HepG2 (cell line): Measurements from ENCODE around the gene ERF. TPM values are rescaled to one million over a fixed set of nuclear protein-coding genes. Genes with fewer than 3 reads are reported as not detected.

Source experiments
- ARNTL ChIP-seq: sonication (generic); formaldehyde crosslinking; IDR thresholded peaks from 2 replicates; pipeline ENCODE4 v1.4.0; 2020; ENCODE audit warnings: mild to moderate bottlenecking, missing genetic modification reagents
- GATA4 ChIP-seq: sonication (generic); IDR thresholded peaks from 2 replicates; pipeline ENCODE4 v1.6.1; 2016; ENCODE audit warnings: antibody characterized with exemption, low read depth, borderline replicate concordance
- GRHL1 ChIP-seq: sonication (generic); formaldehyde crosslinking; conservative IDR thresholded peaks from 2 replicates; pipeline ENCODE4 v1.8.0; 2022; ENCODE audit warnings: missing genetic modification reagents
- HIC2 ChIP-seq: sonication (generic); formaldehyde crosslinking; IDR thresholded peaks from 2 replicates; pipeline ENCODE4 v1.9.0; 2022; ENCODE audit warnings: low read depth, missing genetic modification reagents
- HNRNPH1 ChIP-seq: fragments of 200-400 bp; formaldehyde crosslinking; optimal IDR thresholded peaks from 2 replicates; pipeline ENCODE3; 2017; ENCODE audit warnings: mild to moderate bottlenecking, low read depth, low read length
- NFYB ChIP-seq: sonication (generic); formaldehyde crosslinking; IDR thresholded peaks from 2 replicates; pipeline ENCODE4 v1.4.0; 2020; ENCODE audit warnings: missing genetic modification reagents
- STAT6 ChIP-seq: sonication (generic); formaldehyde crosslinking; IDR thresholded peaks from 2 replicates; pipeline ENCODE4 v1.4.0; 2020; ENCODE audit warnings: missing genetic modification reagents, mild to moderate bottlenecking, borderline replicate concordance
- TFDP2 ChIP-seq: sonication (generic); formaldehyde crosslinking; IDR thresholded peaks from 2 replicates; pipeline ENCODE4 v1.4.0; 2020; ENCODE audit warnings: missing genetic modification reagents
- ZBED4 ChIP-seq: sonication (generic); formaldehyde crosslinking; IDR thresholded peaks from 2 replicates; pipeline ENCODE4 v1.4.0; 2020; ENCODE audit warnings: missing genetic modification reagents, borderline replicate concordance
- ZNF451 ChIP-seq: sonication (generic); formaldehyde crosslinking; IDR thresholded peaks from 2 replicates; pipeline ENCODE4 v1.5.0; 2020; ENCODE audit warnings: mild to moderate bottlenecking, missing genetic modification reagents
- ZNF576 ChIP-seq: sonication (generic); formaldehyde crosslinking; IDR thresholded peaks from 2 replicates; pipeline ENCODE4 v1.4.0; 2020; ENCODE audit warnings: mild to moderate bottlenecking, missing genetic modification reagents
- ZNF704 ChIP-seq: sonication (generic); formaldehyde crosslinking; IDR thresholded peaks from 2 replicates; pipeline ENCODE4 v1.8.1; 2023; ENCODE audit warnings: mild to moderate bottlenecking, inconsistent platforms, moderate library complexity, missing genetic modification reagents, borderline replicate concordance
- ZNF777 ChIP-seq: sonication (generic); formaldehyde crosslinking; IDR thresholded peaks from 2 replicates; pipeline ENCODE4 v1.4.0; 2020; ENCODE audit warnings: missing genetic modification reagents
- ZSCAN22 ChIP-seq: sonication (generic); formaldehyde crosslinking; IDR thresholded peaks from 2 replicates; pipeline ENCODE4 v1.4.0; 2020; ENCODE audit warnings: mild to moderate bottlenecking, missing genetic modification reagents
- polyA plus RNA-seq, 8 experiments: library from polyadenylated mRNA; depleted of rRNA in 3 of 8; stranded (reverse) in 7 of 8; unstranded in 1 of 8; fragments of >200 nt; fragmentation: Illumina TruSeq in 4 of 8; extraction: Trizol in 4 of 8; gene quantifications; 2 replicates each; pipeline versions ENCODE4 v1.2.1 to v1.2.3, GENCODE V29; 2011 to 2016; ENCODE audit warnings: low read depth in 4 of 8, missing spikeins in 1 of 8, mixed read lengths in 1 of 8; ENCODE audit not compliant: insufficient read depth in 1 of 8
- total RNA-seq, 5 experiments: library from RNA; depleted of rRNA; stranded (reverse); fragments of >200 nt; fragmentation: Illumina TruSeq; extraction: Trizol; gene quantifications; 2 replicates each; pipeline ENCODE4 v1.2.3, GENCODE V29; 2016; ENCODE audit warnings: low read depth in 1 of 5

The ERF gene
- total and polyA plus RNA-seq, 2 of the 13 experiments (the other 11 are each of a cell fraction or from before 2014, with no cell fraction given) = 67.1 to 69.9 TPM

GRCh38 chr19:42216653-42217519 is 38.0 kb downstream of the ERF start (continued):
- TF ChIP-seq STAT6 (no peak), ZNF576 (CRISPR knock-in tag) (no peak), ZBED4 (CRISPR knock-in tag) (no peak), HIC2 (CRISPR knock-in tag) (no peak), NFYB (CRISPR knock-in tag) (no peak), ZNF451 (CRISPR knock-in tag) (no peak), ARNTL (CRISPR knock-in tag) (no peak), GATA4 (no peak), ZSCAN22 (CRISPR knock-in tag) (no peak), ZNF777 (CRISPR knock-in tag) (0 out of 2 replicates have a peak, but pooled peaks have one; percentile 31), TFDP2 (0 out of 2 replicates have a peak, but pooled peaks have one; percentile 21), HNRNPH1 (no peak), GRHL1 (CRISPR knock-in tag) (no peak), ZNF704 (CRISPR knock-in tag) (0 out of 2 replicates have a peak, but pooled peaks have one; percentile 55)
